SIG-M5 treated with dmso at 0.1 percent for 504 hours (cell line): ENCODE data around the gene PRKAG2.
"Not testable (repeated sequence)": the region's sequence is repeated elsewhere in the genome, so short reads cannot be mapped to it uniquely, and the experiment has no call there.

Experiments used
- DNase-seq: peaks from one replicate; lab custom pipeline; 2025; ENCODE audit not compliant: unreplicated experiment; lab: John Stamatoyannopoulos, UW

Gene PRKAG2

GRCh38 chr7:151755131-151755801 lies 121.6 kb downstream of the PRKAG2 start:
- DNase-seq: no peak

- no peak for DNase-seq
Observed at GRCh38 chr7:151754688-151755130, 122.2 kb downstream of the PRKAG2 start.

- peak; percentile 67 for DNase-seq
Observed at GRCh38 chr7:151754142-151754590, 122.7 kb downstream of the PRKAG2 start.

- DNase-seq: no peak
Observed at GRCh38 chr7:151752816-151753595, 123.9 kb downstream of the PRKAG2 start.

- no peak for DNase-seq
Observed at GRCh38 chr7:151752037-151752436, 124.9 kb downstream of the PRKAG2 start.

- DNase-seq: no peak
Observed at GRCh38 chr7:151748733-151749132, 128.2 kb downstream of the PRKAG2 start.

- not testable (repeated sequence) for DNase-seq
Observed at GRCh38 chr7:151748021-151748420, 128.9 kb downstream of the PRKAG2 start.

- DNase-seq: no peak
Observed at GRCh38 chr7:151745706-151746105, 131.2 kb downstream of the PRKAG2 start.

GRCh38 chr7:151744656-151745638 lies 132.0 kb downstream of the PRKAG2 start:
- peak; percentile 52 for DNase-seq

- no peak for DNase-seq
Observed at GRCh38 chr7:151744051-151744580, 132.8 kb downstream of the PRKAG2 start.

GRCh38 chr7:151743481-151743983 lies 133.4 kb downstream of the PRKAG2 start:
- DNase-seq: no peak

- no peak for DNase-seq
Observed at GRCh38 chr7:151742713-151743480, 134.0 kb downstream of the PRKAG2 start.

- no peak for DNase-seq
Observed at GRCh38 chr7:151741585-151741984, 135.3 kb downstream of the PRKAG2 start.

- DNase-seq: no peak
Observed at GRCh38 chr7:151740081-151740851, 136.6 kb downstream of the PRKAG2 start.

GRCh38 chr7:151738925-151739324 lies 138.0 kb downstream of the PRKAG2 start:
- DNase-seq: no peak

- DNase-seq: peak; percentile 23
Observed at GRCh38 chr7:151736403-151736909, 140.5 kb downstream of the PRKAG2 start.

GRCh38 chr7:151735851-151736402 lies 141.0 kb downstream of the PRKAG2 start:
- DNase-seq: no peak

GRCh38 chr7:151735186-151735850 lies 141.6 kb downstream of the PRKAG2 start:
- DNase-seq: no peak
